ENCODE data around the gene ADCY4.
"Not testable (repeated sequence)": the region's sequence is repeated elsewhere in the genome, so short reads cannot be mapped to it uniquely, and the experiment has no call there.

The ADCY4 gene

DNA sequence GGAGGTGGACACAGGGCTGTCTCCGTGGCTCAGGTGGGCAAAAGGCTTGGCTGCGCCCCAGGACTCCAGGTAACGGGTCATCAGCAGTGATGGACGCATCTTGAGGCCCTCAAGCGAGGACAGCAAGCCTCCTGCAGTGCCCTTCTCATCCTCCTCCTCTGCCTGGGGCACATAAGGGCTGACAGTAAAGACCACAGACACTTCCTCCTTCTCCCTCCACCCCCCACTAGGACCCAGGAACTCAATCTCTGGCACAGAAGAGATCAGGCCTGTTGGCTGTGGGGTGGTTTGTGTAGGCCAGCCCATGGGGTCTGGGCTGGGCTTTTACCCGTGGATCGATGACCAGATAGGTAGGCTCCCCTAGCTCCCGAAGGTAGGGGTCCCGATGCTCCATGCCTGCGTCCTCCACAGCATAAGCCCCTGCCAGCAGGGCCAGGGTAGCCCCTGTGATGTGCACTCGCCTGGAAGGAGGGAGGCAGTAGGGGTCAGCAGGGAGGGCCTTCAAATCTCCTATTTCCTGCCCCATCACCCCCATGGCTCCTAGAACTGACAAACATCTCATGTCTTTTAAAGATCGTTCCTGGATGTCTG is 5.7 kb downstream of the ADCY4 start:
- no peak overlapping the region for H3K9ac ChIP-seq (ENCODE audit: low read depth in 1 of 2, low read length in 2 of 2)
- H3K27me3 ChIP-seq (ENCODE audit: control insufficient read depth in 1 of 2, insufficient read depth in 2 of 2, low read length in 2 of 2) = peaks cover 4% of the 10 kb centered on the region in 2 donors
- H3K4me1 ChIP-seq (ENCODE audit: control insufficient read depth in 1 of 2, insufficient read depth in 2 of 2, low read length in 2 of 2) = peaks cover 25 to 43% of the 10 kb centered on the region in 2 donors
- H3K27ac ChIP-seq (ENCODE audit: low read depth, low read length) = no peak overlapping the region
- no peaks in the 10 kb centered on the region for H3K9me3 ChIP-seq (ENCODE audit: control insufficient read depth in 1 of 2, low read length in 2 of 2)
- H3K36me3 ChIP-seq (ENCODE audit: control insufficient read depth in 1 of 2, insufficient read depth in 2 of 2, low read length in 2 of 2) = no peaks in the 10 kb centered on the region
- H3K4me3 ChIP-seq (ENCODE audit: low read depth in 1 of 2, low read length in 2 of 2) = no peak overlapping the region

DNA sequence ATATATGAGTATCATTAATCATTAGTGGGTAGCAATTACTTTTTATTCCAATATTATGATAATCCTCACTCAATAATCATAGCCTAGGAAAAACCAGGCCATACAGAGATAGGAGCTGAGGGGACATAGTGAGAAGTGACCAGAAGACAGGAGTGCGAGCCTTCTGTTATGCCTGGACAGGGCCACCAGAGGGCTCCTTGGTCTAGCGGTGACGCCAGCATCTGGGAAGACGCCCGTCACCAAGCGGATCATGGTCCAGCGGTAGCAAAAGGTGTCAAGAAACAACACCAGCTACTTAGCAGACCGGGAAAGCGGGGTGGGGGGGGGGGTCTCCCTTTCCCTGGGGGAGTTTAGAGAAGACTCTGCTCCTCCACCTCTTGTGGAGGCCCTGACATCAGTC is 7.0 kb downstream of the ADCY4 start:
- H3K27ac ChIP-seq (ENCODE audit: low read depth, low read length); H3K9me3 ChIP-seq (ENCODE audit: control insufficient read depth in 1 of 2, low read length in 2 of 2); H3K4me3 ChIP-seq (ENCODE audit: low read depth in 1 of 2, low read length in 2 of 2); H3K9ac ChIP-seq (ENCODE audit: low read depth in 1 of 2, low read length in 2 of 2); H3K36me3 ChIP-seq (ENCODE audit: control insufficient read depth in 1 of 2, insufficient read depth in 2 of 2, low read length in 2 of 2); H3K27me3 ChIP-seq (ENCODE audit: control insufficient read depth in 1 of 2, insufficient read depth in 2 of 2, low read length in 2 of 2): not testable (repeated sequence)
- peaks cover 15 to 35% of the 10 kb centered on the region in 2 donors for H3K4me1 ChIP-seq (ENCODE audit: control insufficient read depth in 1 of 2, insufficient read depth in 2 of 2, low read length in 2 of 2)

DNA sequence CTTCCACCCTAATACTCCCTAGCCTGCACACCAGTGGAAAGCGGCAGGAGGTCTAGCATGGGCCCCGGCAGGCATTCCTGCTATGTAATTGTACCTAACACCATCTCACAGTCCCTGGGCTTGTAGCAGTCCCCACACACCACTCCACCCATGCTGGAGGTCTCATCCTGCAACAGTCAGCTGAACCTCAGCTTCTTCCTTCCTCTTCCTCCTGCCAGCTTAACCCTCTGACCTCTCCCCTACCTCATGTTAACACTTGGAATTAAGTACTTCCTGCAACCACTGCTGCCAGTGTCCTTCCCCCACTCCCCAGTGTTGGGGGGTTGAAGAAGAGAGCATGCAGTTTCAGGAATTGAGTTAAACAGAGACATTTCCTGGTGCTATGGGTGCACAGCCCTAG is 7.6 kb downstream of the ADCY4 start:
- Histone ChIP-seq H3K27ac (ENCODE audit: low read depth, low read length) (no peak overlapping the region), H3K36me3 (ENCODE audit: control insufficient read depth in 1 of 2, insufficient read depth in 2 of 2, low read length in 2 of 2) (no peaks in the 10 kb centered on the region), H3K4me1 (ENCODE audit: control insufficient read depth in 1 of 2, insufficient read depth in 2 of 2, low read length in 2 of 2) (peaks cover 9 to 29% of the 10 kb centered on the region in 2 donors)

DNA sequence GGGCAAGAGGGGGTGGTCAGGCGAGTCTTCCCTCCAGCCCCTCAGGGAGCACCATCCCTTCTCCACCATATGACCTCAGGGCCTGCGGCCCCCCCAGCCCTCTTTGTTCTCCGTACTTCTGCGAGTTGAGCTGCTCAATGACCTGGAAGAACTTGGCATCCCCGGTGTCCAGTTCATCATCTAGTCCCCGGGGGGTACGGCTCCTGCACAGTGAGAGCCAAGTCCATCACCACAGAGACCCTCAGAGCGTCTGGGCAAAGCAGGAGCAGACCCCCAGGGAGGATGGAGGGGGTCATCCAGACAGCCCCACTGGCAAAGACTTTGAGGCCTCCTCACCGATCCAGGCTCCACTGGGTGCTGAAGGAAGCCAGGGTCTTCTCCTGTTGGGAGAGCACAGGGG is 8.9 kb downstream of the ADCY4 start:
- peaks cover 0 to 4% of the 10 kb centered on the region in 2 donors for H3K27me3 ChIP-seq (ENCODE audit: control insufficient read depth in 1 of 2, insufficient read depth in 2 of 2, low read length in 2 of 2)
- peaks cover 0 to 20% of the 10 kb centered on the region in 2 donors for H3K4me1 ChIP-seq (ENCODE audit: control insufficient read depth in 1 of 2, insufficient read depth in 2 of 2, low read length in 2 of 2)
- H3K27ac ChIP-seq (ENCODE audit: low read depth, low read length) = no peak overlapping the region
- no peaks in the 10 kb centered on the region for H3K9me3 ChIP-seq (ENCODE audit: control insufficient read depth in 1 of 2, low read length in 2 of 2)
- no peak overlapping the region for H3K9ac ChIP-seq (ENCODE audit: low read depth in 1 of 2, low read length in 2 of 2)
- no peaks in the 10 kb centered on the region for H3K36me3 ChIP-seq (ENCODE audit: control insufficient read depth in 1 of 2, insufficient read depth in 2 of 2, low read length in 2 of 2)
- no peak overlapping the region for H3K4me3 ChIP-seq (ENCODE audit: low read depth in 1 of 2, low read length in 2 of 2)

More for the DNA sequence above, 7.6 kb downstream of the ADCY4 start:
- H3K27me3 ChIP-seq (ENCODE audit: control insufficient read depth in 1 of 2, insufficient read depth in 2 of 2, low read length in 2 of 2) = peaks cover 0 to 4% of the 10 kb centered on the region in 2 donors
- H3K4me3 ChIP-seq (ENCODE audit: low read depth in 1 of 2, low read length in 2 of 2) = no peak overlapping the region
- H3K9ac ChIP-seq (ENCODE audit: low read depth in 1 of 2, low read length in 2 of 2) = no peak overlapping the region
- no peaks in the 10 kb centered on the region for H3K9me3 ChIP-seq (ENCODE audit: control insufficient read depth in 1 of 2, low read length in 2 of 2)

DNA sequence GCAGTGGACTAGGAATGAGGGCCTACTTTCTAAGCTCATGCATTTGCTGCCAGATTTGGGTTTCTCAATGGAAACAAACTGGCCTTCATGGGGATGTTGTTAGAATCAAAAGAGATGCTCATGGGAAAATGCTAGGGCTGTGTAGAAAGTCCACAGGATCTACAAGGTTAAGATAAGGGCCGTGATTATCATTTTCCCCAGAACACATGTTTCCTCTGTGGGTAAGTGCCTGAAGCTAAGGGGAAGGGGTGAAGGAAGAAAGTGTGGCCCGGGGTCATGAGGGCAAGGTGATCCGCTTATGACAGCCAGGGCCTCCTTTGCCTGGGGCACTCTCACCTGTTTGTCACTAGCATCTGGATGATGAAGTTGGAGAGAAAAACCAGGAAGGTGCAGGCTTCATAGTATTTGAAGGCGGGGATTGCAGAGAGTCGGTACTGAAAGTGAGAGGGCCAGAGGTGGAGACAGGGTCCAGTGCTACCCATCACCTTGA is 9.8 kb downstream of the ADCY4 start:
- no peaks in the 10 kb centered on the region for H3K9me3 ChIP-seq (ENCODE audit: control insufficient read depth in 1 of 2, low read length in 2 of 2)
- no peaks in the 10 kb centered on the region for H3K36me3 ChIP-seq (ENCODE audit: control insufficient read depth in 1 of 2, insufficient read depth in 2 of 2, low read length in 2 of 2)
- no peak overlapping the region for H3K27ac ChIP-seq (ENCODE audit: low read depth, low read length)

DNA sequence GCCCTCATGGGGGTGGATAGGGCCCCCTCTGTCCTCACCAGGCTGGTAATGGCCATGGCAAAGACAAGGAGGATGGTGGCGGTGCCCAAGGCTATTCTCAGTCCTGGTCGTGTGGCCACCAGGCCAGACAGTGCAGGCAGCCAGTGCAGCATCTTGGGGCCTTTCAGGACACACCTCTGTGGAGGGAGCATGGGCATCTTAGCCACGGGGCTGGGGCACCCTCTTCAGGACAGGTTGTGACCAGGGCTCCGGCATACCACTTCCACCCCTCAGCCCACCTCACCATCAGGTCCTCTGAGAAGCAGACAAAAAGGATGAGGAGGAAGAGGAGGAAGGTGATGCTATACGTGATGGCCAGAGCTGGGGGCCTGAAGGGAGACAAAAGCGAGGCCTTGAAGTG is 10.8 kb downstream of the ADCY4 start:
- no peak overlapping the region for H3K4me3 ChIP-seq (ENCODE audit: low read depth in 1 of 2, low read length in 2 of 2)
- H3K27me3 ChIP-seq (ENCODE audit: control insufficient read depth in 1 of 2, insufficient read depth in 2 of 2, low read length in 2 of 2) = peaks cover 12% of the 10 kb centered on the region in 2 donors
- H3K36me3 ChIP-seq (ENCODE audit: control insufficient read depth in 1 of 2, insufficient read depth in 2 of 2, low read length in 2 of 2) = no peaks in the 10 kb centered on the region
- no peaks in the 10 kb centered on the region for H3K9me3 ChIP-seq (ENCODE audit: control insufficient read depth in 1 of 2, low read length in 2 of 2)
- no peak overlapping the region for H3K27ac ChIP-seq (ENCODE audit: low read depth, low read length)
- H3K9ac ChIP-seq (ENCODE audit: low read depth in 1 of 2, low read length in 2 of 2) = no peak overlapping the region
- H3K4me1 ChIP-seq (ENCODE audit: control insufficient read depth in 1 of 2, insufficient read depth in 2 of 2, low read length in 2 of 2) = peaks cover 0 to 11% of the 10 kb centered on the region in 2 donors

More for the DNA sequence above, 9.8 kb downstream of the ADCY4 start:
- peaks cover 0 to 20% of the 10 kb centered on the region in 2 donors for H3K4me1 ChIP-seq (ENCODE audit: control insufficient read depth in 1 of 2, insufficient read depth in 2 of 2, low read length in 2 of 2)
- no peak overlapping the region for H3K4me3 ChIP-seq (ENCODE audit: low read depth in 1 of 2, low read length in 2 of 2)
- peaks cover 4 to 5% of the 10 kb centered on the region in 2 donors for H3K27me3 ChIP-seq (ENCODE audit: control insufficient read depth in 1 of 2, insufficient read depth in 2 of 2, low read length in 2 of 2)
- no peak overlapping the region for H3K9ac ChIP-seq (ENCODE audit: low read depth in 1 of 2, low read length in 2 of 2)

DNA sequence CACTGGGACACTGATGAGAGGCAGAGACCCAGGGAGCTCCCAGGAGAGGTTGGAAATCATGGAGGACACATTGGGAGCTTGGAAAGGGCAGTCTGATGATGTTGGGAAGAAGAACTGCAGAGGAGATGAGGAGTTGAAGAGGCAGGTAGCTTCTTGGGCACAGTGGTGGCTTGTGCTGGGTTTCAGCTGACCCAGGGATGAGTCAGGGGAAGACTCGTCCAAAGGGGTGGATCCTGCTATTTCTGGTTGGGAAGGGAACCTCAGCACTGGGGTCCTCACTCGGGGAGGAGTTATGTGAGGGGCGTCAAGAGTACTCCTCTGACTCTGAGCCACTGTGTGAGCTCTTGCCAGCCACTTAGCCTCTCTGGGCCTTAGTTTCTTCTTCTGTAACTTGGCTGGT is 11.5 kb downstream of the ADCY4 start:
- H3K9ac ChIP-seq (ENCODE audit: low read depth in 1 of 2, low read length in 2 of 2) = no peak overlapping the region
- peaks cover 0 to 6% of the 10 kb centered on the region in 2 donors for H3K4me1 ChIP-seq (ENCODE audit: control insufficient read depth in 1 of 2, insufficient read depth in 2 of 2, low read length in 2 of 2)
- no peaks in the 10 kb centered on the region for H3K9me3 ChIP-seq (ENCODE audit: control insufficient read depth in 1 of 2, low read length in 2 of 2)
- H3K4me3 ChIP-seq (ENCODE audit: low read depth in 1 of 2, low read length in 2 of 2) = no peak overlapping the region
- H3K27me3 ChIP-seq (ENCODE audit: control insufficient read depth in 1 of 2, insufficient read depth in 2 of 2, low read length in 2 of 2) = peaks cover 16 to 19% of the 10 kb centered on the region in 2 donors
- no peak overlapping the region for H3K27ac ChIP-seq (ENCODE audit: low read depth, low read length)
- no peaks in the 10 kb centered on the region for H3K36me3 ChIP-seq (ENCODE audit: control insufficient read depth in 1 of 2, insufficient read depth in 2 of 2, low read length in 2 of 2)

DNA sequence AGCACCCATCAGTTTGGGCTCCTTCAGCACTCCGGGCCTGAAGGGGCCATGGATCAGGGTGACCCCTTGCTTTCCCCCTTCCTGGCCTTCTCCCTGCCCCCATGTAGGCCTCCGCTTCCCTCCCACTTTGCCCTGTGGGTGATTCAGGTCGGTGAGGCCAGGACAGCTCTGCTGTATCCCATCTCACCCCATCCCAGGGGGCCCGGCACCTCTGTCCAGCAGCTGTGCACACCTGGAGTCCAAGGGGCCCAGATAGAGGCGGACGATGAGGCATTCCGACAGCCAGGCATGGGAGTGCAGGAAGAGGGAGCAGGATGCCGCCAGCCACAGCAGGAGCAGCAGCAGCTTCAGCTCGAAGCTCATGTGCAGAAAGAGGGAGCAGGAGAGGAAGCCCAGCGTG is 12.2 kb downstream of the ADCY4 start:
- Histone ChIP-seq H3K36me3 (ENCODE audit: control insufficient read depth in 1 of 2, insufficient read depth in 2 of 2, low read length in 2 of 2) (no peaks in the 10 kb centered on the region), H3K9ac (ENCODE audit: low read depth in 1 of 2, low read length in 2 of 2) (no peak overlapping the region), H3K9me3 (ENCODE audit: control insufficient read depth in 1 of 2, low read length in 2 of 2) (no peaks in the 10 kb centered on the region), H3K4me1 (ENCODE audit: control insufficient read depth in 1 of 2, insufficient read depth in 2 of 2, low read length in 2 of 2) (peaks cover 0 to 6% of the 10 kb centered on the region in 2 donors), H3K27me3 (ENCODE audit: control insufficient read depth in 1 of 2, insufficient read depth in 2 of 2, low read length in 2 of 2) (peaks cover 16 to 19% of the 10 kb centered on the region in 2 donors), H3K4me3 (ENCODE audit: low read depth in 1 of 2, low read length in 2 of 2) (no peak overlapping the region), H3K27ac (ENCODE audit: low read depth, low read length) (no peak overlapping the region)

DNA sequence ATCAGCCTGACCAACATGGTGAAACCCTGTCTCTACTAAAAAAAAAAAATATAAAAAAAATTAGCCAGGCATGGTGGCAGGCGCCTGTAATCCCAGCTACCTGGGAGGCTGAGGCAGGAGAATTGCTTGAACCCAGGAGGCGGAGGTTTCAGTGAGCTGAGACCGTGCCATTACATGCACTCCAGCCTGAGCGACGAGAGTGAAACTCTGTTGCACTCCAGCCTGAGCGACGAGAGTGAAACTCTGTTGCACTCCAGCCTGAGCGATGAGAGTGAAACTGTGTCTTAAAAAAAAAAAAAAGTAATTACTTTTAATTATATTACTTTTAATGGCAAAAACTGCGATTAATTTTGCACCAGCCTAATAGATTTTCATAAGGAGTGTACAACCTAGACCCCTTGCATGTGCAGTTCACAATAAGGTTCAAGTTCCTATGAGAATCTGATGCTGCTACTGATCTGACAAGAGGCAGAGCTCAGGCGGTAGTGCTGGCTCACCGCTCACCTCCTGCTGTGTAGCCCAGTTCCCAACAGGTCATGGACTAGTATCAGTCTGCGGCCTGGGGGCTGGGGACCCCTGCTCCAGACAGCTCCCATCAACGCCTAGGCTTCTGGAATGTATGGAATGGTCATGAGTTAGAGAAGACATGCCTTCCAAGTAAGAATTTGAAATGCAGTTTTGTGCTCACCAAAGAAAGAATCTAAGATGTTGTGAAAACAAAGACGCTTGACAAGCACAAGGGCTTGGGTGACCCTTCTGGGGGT is 13.5 kb downstream of the ADCY4 start:
- Histone ChIP-seq H3K4me1 (ENCODE audit: control insufficient read depth in 1 of 2, insufficient read depth in 2 of 2, low read length in 2 of 2) (peaks cover 0 to 6% of the 10 kb centered on the region in 2 donors), H3K27ac (ENCODE audit: low read depth, low read length) (no peak overlapping the region), H3K36me3 (ENCODE audit: control insufficient read depth in 1 of 2, insufficient read depth in 2 of 2, low read length in 2 of 2) (no peaks in the 10 kb centered on the region), H3K9ac (ENCODE audit: low read depth in 1 of 2, low read length in 2 of 2) (no peak overlapping the region), H3K9me3 (ENCODE audit: control insufficient read depth in 1 of 2, low read length in 2 of 2) (no peaks in the 10 kb centered on the region), H3K27me3 (ENCODE audit: control insufficient read depth in 1 of 2, insufficient read depth in 2 of 2, low read length in 2 of 2) (peaks cover 15 to 20% of the 10 kb centered on the region in 2 donors), H3K4me3 (ENCODE audit: low read depth in 1 of 2, low read length in 2 of 2) (no peak overlapping the region)

DNA sequence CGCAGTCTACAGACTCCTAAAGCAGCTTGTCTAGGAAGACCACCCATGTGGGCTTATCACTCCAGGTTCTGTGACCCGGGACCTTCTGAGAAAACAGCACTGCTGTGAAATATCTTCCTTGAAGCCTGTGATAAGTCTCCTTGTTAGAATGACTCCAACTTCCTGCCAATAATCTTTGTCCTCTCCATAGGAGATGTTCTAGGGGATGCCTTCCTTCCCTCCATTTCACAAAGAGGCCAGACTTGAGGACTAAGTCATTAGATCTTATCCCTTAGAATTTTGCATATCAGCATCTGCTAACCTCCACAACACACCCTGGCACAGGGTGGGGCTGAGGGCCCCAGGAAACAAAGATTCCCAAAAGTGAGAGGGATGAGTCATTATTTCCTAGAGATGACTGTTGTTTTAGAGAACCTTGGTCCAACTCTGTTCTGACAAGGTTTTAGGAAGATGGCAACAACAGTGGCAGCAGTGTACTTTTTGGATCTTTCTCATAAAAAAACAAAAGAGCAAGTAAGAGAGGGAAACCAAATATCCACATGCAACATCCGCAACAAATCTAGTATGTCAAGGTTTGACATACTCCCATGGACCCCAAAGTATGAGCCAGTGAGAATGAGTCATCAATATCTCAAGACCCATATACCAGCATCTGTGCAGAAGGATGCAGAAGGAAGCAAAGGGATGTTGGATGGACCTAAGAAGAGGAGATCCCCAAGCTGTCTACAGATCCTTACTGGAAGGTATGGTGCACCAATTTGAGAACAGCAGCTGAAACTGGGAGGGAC is 17.5 kb downstream of the ADCY4 start:
- Histone ChIP-seq H3K4me1 (ENCODE audit: control insufficient read depth in 1 of 2, insufficient read depth in 2 of 2, low read length in 2 of 2) (peaks cover 23 to 38% of the 10 kb centered on the region in 2 donors), H3K36me3 (ENCODE audit: control insufficient read depth in 1 of 2, insufficient read depth in 2 of 2, low read length in 2 of 2) (no peaks in the 10 kb centered on the region), H3K27me3 (ENCODE audit: control insufficient read depth in 1 of 2, insufficient read depth in 2 of 2, low read length in 2 of 2) (peaks cover 15 to 24% of the 10 kb centered on the region in 2 donors), H3K9ac (ENCODE audit: low read depth in 1 of 2, low read length in 2 of 2) (no peak overlapping the region), H3K9me3 (ENCODE audit: control insufficient read depth in 1 of 2, low read length in 2 of 2) (no peaks in the 10 kb centered on the region), H3K4me3 (ENCODE audit: low read depth in 1 of 2, low read length in 2 of 2) (no peak overlapping the region), H3K27ac (ENCODE audit: low read depth, low read length) (no peak overlapping the region)
